GM19324 (cell line): ENCODE results near the gene CHIT1.

Experiments used
- ATAC-seq: cut with Tn5 transposase; IDR thresholded peaks from one replicate; pipeline ENCODE4 v1.9.1; 2021; ENCODE audit warnings: mild to moderate bottlenecking, moderate library complexity; ENCODE audit not compliant: unreplicated experiment, low FRiP score

Gene CHIT1

DNA sequence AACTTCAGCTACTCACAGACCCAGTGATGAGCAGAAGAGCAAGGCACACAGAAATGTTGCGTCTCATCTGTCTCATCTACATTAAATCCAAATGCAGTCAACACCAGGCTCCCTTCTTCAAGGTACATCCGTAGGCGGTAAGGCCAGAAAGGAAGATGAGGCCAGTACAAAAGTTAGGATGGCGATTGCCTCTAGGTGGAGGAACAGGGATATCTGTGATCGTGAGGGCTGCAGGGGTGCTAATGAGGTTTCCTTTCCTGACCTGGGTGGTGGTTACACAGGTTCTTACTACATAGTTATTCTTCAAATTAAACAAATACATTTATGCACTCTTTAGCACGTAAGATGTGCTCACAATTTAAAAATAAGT, 52.5 kb downstream of the CHIT1 start:
- no peak for ATAC-seq

DNA sequence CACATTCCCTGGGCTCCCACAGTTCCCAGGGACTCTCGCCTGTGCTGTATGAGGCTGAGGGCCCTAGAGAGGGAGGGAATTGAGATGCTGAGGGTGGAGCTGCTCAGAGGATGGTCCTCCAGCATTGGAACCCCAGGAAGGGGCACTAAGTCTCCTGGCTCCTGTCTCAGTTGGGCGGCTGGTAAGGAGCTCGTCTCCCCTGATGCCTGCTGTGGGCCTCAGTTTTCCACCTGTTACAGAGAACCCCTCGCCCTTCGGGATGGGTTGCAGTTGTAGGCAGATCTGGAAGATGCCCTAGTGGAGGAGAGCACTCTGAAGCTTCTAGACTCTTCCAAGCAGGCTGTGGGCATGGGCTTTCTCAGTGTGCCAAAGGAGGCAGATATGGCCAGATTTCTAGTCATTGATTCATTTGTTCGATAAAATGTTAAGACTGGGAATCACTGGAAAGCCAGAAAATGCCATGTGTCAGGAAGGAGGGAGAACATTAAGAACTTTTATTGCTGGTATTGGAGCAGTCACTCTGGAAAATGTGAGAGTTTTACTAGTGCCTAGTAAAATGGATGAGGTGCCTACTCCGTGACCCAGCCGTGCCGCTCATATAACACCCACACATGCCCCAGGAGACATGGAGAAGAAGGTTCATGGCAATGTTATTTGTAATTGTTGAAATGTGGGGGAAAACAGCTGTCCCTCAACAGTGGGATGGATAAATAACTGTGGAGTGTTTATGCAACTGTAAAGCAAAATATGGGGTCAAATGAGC, 53.0 kb downstream of the CHIT1 start:
- no peak for ATAC-seq

DNA sequence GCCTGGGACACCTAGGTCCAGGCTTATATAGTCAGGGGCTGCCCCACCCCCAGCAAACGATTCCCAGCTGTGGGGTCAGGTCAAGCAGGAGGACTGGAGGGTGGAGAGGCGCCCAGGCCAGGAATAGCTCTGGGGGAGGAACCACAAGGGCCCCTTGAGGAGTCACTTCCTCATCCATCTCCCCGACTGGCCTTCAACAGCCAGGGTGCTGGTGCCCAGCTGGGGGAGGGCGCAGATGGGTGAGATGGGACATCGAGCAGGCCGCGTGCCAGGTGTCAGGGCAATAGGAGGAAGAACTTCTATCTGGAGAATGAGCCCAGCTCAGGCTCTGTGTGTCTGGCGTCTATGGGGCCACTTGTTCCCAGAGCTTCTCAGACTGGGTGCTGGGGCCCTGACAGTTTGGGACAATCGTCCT, 53.6 kb downstream of the CHIT1 start:
- ATAC-seq, result no peak

DNA sequence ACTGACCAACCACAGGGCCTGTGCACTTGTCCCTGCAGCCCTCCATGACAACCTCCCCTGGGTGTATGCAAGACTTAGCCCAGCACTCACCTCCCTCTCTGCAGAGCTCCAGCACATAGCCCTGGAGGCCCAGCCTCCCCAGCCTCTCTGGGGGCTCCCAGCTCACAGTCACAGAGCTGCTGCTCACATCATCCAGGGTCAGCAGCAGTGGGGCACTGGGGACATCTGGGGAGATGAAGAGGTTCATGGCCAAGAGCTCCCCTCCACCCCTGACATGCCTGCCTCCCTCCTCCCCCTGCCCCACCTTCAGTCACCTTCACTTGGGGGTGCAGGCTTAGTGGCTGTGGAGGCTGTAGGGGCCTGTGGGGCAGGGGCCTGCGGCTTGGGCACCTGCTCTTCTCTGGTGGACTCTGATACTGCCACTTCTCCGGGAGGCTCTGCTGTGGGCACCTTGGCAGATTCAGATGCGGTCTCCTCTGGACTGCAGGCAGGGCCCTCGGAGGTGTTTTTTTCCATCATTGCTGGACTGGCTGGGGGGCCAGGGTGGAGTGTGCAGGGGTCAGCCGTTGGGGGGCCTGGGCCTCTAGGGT, 54.1 kb downstream of the CHIT1 start, which contains the start of gene MYBPH:
TSS of gene MYBPH (minus strand) at position 590 of the 590 bp plus-strand sequence. CDS start at position 519, 71 bp downstream.
- ATAC-seq, result no peak

DNA sequence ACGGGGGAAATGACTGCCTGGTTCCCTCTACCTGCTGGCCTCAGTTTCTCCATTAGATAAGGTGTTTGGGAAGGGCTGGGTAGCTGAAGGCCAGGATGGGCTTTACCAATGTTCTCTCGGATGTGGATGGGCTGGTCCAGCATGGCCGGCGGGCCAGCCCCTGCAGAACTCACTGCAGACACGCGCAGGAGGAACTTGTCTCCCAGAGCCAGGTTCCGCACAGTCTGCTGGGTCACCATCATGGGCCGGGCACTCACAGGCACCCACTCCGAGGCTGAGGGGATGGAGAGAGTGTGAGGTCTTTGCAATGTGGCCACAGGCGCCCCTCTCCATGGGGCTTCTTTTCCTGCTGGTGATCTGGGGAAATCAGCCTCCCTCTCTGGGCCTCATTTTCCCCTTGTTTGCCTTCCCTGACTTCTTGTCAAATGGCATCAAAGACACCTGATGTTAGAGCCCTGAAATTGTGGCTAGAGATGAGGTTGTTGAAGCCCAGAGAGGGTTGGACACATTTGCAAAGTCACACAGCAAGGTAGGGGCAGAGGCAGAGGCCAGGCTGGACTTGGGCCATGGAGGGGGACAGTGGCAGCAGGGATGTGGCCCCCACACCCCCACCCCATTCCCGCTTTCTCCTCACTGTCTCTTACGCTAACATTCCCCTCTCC, 55.0 kb downstream of the CHIT1 start:
- no peak for ATAC-seq

DNA sequence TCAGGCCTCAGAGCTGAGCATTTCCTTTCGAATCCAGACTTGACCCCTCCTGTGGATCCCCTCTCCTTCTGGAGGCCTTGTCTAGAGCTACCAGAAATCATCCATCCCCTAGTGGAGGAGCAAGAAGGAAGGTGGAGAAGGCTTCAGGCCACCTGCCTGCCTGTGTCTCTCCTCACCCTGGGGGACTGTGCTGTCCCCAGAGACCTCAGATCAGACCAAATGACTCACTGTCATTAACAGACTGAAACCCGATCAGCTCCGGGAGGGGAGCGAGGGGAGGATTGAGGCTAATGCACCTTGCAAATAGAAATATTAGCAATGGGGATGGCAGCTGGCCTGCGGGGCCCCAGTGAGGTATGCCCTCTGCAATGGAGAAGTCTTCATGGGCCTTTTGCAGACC, 55.9 kb downstream of the CHIT1 start:
- no peak for ATAC-seq

DNA sequence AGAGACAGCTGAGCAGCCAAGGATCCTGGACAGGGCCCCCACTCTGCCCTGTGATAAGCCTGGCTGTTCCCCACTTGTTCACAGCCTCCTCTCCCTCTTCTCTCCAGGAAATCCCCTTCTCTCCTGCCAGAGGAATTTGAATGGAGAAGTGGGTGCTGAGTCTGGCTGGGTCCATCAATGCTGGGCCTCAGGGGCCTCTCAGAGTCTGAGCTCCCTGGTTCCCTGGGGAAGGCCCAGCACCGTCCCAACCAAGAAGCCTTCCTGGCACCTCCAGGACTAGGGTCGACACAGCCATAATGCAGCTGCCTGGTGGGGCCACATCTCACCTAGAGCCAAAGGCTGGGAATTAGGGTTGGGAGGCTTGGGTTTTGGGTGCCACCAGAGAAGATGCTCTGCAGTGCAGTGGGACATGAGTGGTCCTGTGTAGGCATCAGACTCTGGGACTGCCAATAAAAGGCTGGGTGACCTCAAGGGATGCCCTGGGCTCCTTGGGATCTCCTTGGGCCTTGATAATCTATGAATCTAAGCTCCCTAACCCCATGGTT, 56.4 kb downstream of the CHIT1 start:
- ATAC-seq, result no peak

DNA sequence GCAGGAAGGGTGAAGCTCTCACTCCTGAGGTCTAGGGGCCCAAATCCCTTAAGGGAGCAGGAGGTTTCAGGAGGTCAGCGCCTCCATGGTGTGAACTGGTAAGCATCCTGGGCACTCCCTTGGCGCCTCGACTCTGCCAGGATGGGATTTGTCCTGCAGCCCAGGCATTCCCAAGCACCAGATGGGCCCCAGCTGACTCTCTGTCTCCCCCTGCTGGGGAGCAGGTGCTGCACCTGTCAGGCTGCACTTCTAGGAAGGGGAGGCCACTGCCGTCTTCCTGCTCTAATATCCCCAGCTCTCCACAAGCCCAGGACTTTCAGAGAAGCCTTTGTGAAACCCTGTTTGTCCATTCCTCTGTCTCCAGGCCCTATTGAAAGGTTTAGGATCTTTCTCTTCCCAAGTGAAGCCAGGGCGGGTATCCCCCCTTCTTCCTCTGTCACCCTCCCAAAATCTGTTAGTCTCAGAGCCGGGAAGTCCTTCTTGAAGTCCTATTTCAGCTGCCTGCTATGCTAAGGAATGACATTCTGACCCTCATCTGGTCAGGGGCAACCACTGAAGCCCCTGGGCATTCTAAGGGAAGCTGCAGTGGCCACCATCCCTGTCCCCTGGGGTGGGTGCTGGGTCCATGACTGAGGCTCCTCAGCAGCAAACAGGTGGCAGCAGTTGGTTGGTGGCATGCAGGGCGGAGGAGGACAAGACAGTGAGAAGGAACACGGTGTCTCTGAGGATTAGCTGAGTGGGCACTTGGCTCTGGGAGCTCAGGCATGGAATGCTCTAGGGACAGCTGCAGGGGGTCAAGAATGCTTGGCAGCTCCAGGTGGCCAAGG, 57.1 kb downstream of the CHIT1 start:
- no peak for ATAC-seq

DNA sequence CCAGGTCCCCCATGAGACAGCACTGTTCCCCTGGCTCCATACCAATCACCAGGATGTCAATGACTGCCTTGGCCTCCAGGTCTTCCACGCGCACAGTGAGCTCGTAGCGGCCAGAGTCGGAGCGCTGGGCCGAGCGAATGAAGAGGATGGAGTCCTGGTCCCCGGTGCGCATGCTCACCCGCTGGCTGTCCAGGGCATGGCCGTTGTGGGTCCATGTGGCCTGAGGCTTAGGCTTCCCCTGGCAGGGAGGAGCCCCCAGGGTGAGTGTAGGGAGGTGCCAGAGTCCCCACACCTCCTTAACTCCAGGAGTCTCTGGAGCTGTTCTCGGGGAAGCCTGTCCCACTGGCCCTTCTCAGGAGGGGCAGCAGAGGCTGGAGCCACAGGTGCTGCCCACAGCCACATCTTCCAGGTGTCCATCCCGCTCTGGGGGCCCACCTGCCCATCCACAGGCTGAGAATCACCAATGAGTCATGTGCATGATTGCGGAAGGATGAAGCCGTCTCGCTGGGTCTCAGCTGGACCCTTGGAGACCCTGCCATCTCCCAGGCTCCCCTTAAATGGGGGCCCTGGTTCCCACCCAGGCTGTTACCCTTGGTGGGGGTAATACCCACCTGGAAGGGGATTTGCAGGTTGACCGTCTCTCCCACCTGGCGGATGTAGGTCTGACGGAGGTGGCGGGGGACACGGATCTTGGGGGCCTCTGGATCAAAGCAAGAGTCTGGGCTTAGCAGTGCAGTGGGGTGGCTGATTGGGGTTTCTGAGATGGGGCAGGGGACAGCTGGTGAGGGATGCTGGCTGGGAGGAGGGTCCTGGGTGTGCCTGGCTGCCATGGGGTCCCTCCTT, 57.9 kb downstream of the CHIT1 start:
- ATAC-seq, result no peak

DNA sequence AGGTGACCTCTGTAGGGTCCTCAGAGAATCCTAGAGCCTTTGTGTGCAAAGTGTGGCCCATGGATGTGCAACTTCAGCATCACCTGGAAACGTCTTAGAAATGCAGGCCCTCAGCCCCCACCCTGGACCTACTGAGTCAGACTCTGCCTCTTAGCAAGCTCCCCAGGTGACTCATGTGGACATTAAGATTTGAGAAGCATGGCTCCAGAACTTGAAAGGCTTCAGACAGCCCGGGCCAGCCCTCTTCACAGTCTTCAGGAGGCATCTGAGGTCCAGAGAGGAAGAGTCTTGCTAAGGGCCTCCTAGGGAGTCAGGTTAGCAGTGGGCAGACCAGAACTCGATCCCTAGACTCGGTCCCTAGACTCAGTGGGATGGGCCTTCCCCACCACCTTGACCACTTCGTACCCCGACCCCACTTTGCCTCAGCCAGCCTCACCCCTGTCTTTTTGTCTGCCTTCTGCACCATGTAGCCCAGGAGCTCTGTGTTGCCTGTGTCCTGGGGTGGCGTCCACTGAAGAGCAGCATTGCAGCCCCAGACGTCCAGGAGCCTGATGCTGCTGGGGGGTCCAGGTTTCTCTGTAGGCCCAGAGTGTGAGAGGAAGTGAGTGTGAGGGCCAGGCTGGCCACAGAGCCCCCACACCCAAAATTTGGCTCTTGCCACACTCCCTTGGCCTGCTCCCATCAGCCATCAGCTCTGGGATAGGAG, 58.7 kb downstream of the CHIT1 start:
- no peak for ATAC-seq

DNA sequence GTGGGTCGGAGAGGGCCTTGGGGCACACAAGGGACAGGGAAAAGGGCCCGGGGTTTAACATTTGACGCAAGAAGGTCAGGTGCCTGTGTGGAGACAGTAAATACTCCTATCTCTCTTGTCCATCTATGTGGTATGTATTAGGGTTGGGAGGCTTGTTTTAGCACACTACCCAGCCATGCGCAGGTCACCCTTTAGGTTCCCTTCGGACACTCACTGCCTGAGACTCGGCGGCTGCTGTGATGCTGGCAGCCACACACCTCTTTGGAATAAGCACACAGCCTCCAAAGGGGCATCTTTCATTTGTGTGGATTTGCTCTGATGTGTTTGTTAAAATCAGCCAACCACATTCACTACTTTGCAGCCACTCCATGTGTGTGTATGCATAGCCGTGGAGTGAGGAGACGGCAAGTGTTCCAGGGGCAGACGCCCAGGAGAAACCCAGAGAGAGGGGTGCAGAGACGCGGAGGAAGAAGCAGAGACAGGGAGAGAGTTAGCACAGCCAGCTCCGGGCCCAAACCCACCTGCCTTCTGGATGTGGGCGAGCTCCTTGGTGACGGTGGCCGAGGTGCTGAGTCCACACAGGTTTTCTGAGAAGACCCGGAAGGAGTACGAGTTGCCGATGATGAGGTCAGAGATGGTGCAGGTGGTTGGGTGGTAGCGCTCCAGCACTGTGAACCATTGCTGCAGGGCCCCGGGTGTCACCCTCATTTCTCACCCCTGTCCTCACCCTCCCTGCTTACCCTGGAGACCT, 59.5 kb downstream of the CHIT1 start:
- no peak for ATAC-seq

DNA sequence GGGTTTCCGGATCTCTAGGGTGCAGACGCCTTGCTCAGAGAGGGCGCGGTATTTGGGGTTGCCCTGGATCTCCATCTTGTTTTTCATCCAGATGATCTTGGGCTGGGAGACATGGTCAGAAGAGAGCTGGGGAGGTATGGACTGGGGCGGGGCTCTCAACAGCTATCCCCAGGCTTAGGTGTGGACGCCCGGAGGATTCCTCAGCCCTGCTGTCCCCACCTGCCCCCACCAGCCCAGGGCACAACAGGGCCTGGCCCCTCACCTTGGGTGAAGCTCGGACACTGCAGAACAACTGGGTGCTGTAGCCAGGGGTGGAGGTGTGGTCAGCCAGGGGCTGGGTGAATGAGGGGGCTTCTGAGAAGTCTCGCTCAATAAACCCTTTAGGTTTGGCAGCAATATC, 60.5 kb downstream of the CHIT1 start:
- no peak for ATAC-seq

DNA sequence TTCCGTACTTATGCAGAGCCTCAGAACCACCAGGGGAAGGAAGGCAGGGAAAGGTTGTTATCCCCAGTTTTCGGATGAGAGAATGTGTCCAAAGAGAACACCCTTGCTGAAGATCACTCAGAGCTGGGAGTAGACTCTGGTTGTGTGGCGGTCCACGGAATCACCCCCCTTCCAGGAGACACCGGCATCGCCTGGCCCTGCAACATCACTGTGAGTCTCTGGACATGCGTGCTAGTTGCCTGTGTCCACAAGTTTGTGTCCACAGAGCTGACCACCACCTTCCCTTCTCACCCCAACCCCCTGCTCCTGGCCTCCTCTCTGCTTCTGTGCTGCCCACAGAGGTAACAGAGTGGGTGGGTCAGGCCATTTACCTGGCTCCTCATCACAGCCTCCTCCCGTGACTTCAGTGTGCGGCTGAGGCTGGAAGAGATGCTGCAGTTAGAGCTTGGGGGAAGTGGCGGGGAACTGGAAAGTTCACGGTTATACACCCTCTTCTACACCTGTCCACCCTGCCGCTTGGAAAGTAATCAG, 61.2 kb downstream of the CHIT1 start:
- ATAC-seq, result no peak

DNA sequence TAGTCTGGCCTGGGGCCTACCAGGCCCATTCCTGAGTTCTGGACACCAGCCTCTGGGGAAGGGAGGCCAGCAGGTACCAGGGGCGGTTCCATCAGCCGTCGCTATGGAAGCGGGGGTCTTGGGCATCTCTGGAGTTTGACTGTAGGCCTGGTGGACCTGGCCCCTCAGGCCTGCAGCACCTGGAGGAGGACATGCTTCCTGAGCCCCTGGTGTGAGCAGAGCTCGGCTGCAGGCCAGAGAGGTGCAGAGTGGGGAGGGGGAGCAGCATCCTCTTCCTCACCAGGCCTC, 61.6 kb downstream of the CHIT1 start:
- no peak for ATAC-seq

DNA sequence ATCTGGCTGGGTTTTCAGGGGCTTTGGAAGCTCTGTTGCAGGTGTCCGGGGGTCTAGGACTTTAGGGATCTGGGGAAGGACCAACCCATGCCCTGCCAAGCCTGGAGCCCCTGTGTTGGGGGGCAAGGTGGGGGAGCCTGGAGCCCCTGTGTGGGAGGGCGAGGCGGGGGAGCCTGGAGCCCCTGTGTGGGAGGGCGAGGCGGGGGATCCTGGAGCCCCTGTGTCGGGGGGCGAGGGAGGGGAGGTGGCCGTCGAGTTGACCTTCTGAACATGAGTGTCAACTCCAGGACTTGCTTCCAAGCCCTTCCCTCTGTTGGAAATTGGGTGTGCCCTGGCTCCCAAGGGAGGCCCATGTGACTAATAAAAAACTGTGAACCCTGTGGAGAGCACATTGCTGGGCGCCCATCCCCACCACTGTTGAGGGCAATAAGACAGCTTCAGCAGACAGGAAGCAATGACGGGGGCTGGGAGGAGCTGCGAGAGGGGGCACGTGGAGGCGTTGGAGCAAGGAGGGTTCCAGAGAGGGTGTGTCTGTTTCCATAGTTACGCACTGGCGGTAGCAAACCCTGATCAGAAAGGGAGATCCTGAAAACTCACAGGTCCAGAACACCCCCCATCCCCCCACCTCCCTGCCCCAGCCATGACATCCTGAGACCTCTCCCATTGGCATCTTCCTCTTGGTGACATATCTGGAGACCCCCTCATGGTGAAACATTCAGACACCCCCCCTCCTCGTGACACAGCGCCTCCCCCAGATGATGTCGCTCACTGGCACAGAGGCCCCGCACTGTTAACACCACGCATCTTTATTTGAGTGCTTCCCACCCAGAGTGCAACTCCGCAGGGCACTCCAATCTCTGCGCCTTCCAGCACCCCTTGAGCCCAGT, 62.2 kb downstream of the CHIT1 start:
- no peak for ATAC-seq

DNA sequence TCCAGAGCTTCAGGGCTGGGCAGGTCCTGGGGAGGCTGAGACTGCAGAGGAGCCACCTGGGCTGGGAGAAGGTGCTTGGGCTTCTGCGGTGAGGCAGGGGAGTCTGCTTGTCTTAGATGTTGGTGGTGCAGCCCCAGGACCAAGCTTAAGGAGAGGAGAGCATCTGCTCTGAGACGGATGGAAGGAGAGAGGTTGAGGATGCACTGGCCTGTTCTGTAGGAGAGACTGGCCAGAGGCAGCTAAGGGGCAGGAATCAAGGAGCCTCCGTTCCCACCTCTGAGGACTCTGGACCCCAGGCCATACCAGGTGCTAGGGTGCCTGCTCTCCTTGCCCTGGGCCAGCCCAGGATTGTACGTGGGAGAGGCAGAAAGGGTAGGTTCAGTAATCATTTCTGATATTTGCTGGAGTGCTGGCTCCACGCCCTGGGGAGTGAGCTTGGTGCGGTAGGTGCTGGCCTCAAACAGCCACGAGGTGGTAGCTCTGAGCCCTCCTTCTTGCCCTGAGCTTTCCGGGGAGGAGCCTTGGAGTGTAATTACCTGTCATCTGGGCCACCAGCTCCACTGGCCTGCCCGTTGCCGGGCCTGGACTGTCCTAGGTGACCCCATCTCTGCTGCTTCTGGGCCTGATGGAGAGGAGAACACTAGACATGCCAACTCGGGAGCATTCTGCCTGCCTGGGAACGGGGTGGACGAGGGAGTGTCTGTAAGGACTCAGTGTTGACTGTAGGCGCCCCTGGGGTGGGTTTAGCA, 63.1 kb downstream of the CHIT1 start:
- ATAC-seq, result no peak
